GM19438 (cell line): ENCODE results near the gene SAMD10.
"Not testable (repeated sequence)": the region's sequence is repeated elsewhere in the genome, so short reads cannot be mapped to it uniquely, and the experiment has no call there.

ENCODE experiments used
- ATAC-seq: cut with Tn5 transposase; IDR thresholded peaks from one replicate; pipeline ENCODE4 v1.9.1; 2021; ENCODE audit warnings: low read depth; ENCODE audit not compliant: unreplicated experiment

Gene SAMD10

DNA sequence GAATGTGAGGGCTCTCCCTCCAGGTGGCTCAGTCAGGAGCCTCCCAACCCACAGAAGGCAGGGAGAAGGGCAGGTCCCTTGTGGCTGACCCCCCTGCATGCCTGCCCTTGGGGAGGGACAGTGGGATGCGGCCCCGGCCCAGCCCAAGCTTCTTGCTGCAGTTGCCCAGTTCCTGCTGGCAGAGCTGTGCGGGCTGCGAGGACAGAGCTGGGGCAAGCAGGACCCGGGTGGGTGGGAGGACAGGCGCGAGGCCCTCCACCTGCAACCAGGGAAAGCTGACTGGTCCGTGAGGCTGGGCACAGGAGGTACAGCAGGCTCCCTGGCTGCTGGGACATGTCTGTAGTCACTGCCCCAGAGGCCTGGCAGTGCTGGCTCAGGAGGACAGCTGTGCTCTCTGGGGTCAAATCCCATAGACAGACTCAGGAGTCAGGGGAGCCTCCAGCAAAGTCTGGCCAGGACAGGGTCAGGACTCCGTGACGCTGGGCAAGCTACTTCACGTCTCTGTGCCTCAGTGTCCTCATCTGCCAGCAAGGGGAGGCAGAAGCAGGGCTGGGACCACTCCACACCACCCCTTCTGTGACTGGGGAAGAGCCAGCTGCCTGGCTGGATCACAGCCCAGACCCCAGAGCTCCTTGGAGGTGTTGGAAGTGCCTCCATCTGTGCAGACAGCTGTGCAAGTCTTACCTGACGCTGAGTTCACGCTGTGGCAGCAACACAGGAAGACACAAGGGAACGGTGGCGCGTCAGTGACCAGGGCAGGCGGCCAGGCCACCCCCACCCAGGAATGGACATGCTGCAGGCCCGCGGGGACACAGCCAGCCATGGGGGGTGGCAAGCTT, 36.3 kb downstream of the SAMD10 start:
- ATAC-seq: no peak

DNA sequence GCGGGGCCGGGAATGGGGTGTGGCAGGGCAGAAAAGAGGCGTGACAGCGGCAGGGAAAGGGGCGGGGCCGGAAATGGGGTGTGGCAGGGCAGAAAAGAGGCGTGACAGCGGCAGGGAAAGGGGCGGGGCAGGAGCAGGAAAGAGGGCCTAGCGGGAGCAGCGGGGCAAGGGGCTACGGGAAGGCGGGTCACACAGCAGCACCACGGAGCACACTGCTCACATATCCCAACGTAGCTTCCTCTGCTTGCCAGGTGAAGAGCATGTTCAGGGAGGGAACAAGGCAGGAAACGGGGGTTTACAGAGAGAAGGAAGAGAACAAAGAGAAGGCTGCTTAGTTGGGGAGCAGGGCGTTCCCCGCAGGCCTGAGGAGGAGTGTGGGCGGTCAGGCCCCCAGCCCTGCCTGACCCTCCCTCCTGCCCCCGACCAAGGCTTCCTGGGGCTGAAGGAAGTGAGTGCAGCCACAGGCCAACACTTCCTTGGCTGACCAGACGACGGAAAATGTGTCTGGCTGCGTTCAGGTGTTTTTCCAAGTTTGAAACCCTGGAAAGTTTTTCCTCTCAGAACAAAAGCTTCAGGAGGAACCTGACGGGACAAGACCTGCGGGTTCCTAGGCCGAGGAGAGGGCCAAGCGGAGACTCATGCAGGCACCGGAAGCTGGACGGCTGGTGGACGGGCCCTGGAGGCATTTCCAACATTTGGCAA, 37.0 kb downstream of the SAMD10 start:
- ATAC-seq: no peak

DNA sequence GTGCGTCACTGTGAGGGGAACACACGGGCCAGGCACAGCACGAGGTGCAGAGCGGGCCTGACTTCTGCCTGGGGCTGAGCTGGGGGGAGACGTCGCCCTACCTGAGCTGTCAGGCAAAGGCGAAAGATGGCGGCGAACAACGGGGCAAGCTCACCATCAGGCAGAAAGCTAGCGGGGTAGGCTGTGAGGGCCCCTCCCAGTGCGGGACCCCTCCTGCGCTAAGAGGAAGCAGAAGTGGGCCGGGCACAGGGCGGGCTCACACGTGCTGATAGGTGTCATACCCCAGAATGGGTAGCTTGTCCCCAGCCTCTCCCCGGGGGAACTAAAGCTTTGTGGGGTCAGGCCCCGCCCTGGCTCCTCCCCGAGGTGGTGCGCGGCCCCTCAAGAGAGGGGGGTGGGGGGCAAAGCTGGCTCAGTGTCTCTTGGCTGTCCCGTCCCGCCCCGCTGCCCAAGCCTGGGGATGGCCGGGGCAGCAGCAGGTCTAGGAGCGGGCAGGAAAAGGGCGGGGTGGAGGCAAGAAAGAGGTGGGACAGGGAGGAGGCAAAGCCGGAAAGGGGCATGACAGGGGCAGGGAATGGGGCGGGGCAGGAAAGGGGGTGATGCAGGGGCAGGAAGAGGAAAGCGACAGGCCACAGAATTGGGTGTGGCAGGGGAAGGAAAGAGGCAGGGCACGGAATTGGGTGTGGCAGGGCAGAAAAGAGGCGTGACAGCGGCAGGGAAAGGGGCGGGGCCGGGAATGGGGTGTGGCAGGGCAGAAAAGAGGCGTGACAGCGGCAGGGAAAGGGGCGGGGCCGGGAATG, 38.0 kb downstream of the SAMD10 start:
- ATAC-seq: no peak

DNA sequence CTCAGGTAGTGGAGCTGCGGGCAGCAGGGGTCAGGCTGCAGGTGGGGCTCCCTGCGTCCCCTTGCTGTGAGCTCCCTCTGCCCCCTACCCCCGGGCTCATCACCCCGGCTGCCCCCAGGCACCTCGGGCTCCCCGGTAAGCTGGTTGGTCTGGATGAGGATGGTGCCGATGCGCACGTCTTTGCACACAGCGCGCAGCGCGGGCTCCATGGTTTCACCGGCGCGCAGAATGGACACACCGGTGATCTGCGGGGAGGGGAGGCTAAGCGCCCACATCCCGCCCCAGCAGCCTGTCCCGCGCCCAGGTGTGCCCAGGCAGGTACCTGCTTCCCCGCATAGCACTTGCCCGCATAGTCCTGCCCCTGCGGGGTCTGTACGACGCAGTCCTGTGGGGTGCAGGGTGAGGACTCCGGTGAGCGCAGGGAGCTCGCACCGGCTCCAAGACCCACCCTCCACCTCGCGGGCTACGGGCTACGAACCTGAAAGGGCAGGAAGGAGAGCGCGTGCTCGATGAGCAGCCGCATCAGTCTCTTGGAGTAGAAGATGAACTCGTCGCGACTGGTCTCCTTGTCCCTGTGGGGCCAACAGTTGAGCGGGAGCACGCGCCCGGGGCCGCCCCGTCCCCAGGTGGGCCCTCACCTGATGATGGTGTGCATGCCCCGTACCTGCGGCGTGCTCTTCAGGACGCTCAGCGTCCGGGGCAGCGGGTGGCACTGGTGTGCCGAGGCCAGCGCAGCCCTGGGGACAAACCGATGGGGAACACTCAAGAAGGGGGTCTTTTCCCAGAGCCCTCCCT, 38.8 kb downstream of the SAMD10 start:
- ATAC-seq: no peak

DNA sequence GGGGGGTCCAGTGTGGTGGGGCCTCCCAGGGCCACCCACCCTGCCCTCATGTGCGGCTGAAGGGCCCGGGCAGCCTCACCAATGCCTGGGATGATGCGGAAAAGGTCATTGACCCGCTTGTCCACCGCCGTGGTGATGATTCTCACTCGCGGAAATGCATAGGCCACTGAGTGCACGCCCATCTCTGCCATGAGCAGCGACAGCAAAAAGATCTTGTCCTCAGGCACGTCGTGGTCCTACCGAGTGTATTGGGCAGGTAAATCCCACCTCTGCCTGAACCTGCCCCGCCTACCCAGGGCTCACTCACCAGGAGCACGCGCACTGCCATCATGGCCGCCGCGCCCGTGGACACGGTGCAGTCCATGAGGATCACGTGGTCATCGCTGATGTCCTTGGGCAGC, 39.4 kb downstream of the SAMD10 start:
- ATAC-seq: no peak

DNA sequence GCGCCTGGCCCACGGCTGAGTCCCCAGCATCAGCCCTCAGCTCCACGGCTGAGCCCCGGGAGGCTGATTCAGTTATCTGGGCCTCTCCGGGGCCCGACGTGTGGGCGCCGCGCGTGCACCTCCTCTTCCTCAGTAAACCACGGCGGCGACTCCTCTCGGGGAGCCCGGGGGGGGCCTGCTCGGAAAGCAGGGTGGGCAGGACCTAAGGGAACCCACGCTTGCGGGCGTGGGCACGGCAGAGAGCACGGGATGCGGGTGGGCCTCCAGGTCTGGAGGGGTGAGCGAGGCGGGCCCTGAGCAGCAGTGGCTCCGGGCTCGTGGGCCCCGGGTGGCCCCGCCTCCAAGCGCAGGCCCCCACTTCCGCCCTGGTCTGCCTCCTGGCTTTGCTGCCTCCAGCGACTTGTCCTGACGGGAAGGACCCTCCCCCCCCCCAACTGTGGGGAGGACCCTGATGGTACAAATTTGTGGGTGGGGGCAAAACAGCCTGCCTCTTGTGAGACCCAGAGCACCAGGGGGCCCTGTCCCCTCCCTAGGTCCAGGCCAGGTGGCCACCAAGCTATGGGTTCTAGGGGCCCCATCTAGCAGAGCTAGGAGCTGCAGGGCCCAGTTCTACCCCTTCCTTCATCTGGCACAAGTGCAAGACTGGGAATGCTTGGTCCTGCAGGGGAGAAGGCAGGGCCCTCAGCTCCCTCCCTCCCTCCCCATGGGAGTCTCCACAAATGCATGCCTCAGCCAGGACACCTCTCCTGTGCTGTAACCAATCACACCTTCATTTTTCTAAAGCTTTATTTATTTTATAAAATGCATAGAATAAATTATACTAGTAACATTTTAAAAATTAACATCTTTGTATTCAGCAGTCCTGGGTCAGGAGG, 40.1 kb downstream of the SAMD10 start:
- ATAC-seq: no peak

DNA sequence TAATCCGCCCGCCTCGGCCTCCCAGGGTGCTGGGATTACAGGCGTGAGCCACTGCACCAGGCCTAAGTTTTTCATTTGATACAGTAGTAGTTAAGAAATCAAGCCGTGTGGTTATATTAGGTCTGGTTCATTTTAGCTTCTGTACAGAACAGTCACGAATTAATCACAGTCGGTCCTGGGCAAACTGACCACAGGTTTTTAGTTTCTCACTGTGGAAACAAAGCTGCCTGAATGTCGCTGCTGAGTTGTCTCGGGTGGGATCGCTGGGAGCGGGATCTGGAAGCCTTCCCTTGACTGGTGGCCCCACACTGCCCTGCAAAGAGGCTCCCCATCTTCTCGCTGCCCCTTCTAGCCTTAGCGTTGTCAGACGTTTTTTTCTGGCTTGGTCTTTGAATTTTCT, 41.8 kb downstream of the SAMD10 start:
- no peak for ATAC-seq

DNA sequence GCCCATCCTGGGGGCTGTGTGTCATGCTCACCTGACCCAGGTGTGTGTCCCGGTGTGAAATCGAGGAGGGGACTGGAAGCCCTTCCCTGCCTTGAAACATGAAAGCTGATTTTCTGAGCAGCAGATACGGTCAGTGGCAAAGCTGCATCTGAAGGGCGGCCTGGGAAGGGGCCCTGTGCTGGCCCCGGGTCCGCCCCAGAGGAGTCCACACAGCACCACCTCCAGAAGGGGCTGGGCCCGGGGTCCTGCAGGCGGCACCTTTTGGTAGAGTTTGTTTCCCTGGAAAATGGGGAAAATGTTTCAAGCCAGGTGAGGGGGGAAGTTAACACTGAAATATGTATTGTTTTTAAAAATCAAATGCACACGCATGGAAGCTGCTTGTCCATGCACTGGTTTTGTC, 44.0 kb downstream of the SAMD10 start:
- ATAC-seq: no peak

DNA sequence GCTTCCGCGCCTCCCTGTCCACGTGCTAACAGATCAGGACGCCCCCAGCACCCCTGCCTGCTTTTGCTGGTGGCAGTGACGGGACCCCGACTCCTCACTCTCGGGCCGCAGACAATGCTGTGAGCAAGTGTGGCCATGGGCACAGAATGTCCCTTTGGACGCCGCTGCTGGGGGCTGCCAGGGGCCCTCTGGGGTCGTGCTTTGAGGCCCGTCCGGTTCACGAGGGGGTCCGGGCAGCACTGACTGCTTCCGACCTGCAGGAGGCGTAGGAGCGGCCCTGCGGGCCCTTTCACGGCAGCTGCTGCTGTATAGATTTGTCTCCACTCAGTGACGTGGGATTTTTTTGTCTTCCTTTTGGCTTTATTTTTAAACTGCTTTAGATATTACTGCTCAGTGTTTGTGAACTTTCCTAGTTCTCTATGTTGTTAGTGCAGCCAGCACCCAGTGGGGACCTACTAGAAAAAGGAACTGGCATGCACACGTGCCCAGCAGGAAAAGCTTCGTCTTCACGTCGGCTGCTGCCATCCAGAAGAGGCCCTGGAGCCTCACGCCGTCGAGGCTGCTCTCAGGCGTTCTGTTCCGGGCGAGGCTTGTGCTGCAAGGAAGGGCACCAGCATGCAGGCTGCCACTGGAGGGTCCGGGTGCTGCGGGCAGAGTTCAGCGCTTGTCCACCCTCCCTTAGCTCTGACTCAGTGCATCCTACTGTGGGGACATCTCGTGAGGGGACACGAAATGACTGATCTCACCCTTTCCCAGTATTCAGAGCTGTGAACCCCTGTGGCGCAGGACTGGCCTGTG, 45.0 kb downstream of the SAMD10 start:
- no peak for ATAC-seq

DNA sequence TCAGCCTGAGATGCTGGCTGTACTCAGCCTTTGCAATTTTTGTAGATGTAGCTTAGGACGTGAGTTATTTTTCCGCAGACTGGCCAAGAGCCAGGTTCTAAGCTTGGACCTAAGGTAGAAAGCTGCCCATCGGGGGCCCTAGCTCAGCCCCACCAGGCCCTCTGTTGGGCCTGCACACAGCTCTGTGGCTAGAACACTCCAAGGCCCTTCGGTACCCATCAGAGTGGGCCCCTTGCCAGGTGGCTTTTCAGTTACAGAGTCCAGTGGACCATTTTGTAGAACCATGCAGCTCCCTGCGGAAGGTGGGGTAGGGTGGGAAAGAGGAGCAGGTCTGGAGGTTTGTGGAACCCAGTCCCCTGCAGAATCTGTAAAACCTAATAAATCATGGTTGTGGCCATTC, 45.8 kb downstream of the SAMD10 start:
- ATAC-seq: no peak

DNA sequence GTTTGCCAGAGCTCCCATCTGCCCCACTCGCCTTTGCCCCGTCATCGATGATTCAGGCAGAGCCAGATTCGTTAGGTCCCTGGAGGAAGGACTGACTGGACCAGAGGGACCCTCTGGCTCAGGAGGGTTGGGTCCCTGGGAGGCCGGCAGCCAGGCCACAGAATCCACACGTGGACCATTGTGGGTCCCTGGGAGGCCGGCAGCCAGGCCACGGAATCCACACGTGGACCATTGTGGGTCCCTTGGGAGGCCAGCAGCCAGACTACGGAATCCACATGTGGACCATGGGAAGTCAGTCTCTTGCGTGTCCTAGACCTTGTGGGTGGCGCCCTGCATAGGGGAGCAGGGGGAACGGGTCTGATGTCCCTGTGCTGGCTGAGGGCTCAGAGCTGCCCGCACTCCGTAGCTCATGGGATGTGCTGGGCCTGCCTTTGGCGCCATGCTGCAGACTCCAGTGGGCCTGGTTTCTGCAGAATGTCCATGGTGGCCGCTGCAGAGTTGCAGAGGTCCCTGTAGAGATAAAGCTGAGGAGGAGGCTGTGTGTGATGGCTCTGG, 46.8 kb downstream of the SAMD10 start:
- ATAC-seq: no peak

DNA sequence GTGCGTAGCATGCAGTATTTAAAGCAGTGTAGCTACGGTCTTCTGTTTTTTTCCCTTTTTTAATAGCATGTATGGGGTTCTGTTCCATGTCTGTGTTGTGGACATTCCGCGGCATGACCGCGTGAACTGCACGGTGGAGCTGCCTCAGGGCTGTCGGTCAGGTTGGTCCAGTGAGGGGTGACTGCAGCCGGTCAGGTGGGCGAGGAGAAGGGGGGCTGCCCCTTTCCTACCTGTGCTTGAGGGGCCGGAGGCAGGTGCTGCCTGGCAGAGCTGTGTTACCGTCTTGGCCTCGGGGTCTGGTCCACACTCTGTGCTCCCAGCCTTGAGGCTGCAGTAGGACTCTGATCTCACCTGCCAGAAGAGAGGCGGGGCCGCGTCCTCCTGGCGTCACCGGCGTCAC, 47.7 kb downstream of the SAMD10 start:
- no peak for ATAC-seq

DNA sequence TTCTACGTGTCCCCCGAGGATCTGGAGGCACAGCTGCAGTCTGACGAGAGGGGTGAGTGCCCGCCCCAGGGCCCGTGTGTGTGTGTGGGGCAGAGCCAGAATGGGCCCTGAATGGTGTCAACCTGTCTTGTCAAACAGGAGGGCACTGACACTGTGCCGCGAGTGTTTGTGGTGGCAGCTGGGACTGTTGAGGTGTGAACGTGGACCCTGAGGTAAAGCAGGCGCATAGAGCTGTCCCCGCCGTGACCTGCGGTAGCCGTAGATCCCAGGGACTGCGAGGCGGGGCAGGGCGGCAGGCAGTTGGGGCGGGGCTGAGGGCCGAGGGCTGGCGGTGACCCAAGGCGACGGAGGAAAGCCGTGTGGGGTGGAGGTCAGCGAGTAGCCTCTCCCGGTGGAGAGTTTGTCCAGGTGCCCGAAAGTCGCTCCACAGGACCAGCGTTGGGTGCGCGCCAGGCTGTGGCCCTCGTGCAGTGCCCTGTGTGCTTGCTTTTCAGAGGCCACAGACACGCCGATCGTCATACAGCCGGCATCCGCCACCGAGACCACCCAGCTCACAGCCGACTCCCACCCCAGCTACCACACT, 48.4 kb downstream of the SAMD10 start:
- no peak for ATAC-seq

DNA sequence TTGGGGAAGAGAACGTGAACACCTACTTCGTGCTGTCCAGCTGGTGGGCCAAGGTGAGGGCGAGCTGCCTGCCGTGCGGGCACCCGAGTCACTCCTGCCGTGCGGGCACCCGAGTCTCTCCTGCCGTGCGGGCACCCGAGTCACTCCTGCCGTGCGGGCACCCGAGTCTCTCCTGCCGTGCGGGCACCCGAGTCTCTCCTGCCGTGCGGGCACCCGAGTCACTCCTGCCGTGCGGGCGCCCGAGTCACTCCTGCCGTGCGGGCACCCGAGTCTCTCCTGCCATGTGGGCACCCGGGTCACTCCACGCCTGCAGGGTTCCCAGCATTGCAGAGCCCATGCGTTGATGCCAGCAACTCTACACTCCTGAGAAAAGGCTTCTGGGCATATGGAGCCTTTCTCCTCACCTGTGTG, 50.0 kb downstream of the SAMD10 start:
- not testable (repeated sequence) for ATAC-seq

DNA sequence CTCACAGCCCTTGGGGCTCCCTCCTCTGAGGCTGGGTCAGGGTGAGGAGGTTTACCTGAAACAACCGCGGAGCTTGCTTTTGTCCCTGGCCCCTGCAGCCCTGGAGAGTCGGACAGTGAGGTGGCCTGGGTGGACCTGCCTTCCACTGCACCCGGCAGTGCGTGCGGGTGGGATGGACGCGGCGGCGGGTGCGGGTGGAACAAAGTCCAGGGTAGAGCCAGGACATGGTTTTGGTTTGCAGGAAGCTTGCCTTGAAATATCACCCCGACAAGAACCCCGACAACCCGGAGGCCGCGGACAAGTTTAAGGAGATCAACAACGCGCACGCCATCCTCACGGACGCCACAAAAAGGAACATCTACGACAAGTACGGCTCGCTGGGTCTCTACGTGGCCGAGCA, 50.4 kb downstream of the SAMD10 start:
- ATAC-seq: no peak

DNA sequence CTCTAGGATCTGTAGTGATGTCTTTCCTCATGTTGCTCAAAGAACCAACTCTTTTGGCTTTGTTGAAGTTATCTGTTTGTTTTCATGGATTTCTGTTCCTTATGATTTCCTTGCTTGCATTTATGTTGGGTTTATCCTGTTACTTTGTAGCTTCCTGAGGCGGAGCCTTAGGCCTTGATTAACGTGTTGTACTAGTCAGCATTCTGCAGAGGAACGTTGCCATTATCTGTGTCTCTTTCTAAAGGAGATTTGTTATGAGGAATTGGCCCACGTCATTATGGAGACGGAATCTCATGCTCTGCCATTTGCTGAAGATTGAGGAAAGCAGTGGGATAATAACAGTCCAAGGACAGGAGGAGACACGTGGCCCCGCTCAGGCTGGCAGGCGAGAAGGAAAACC, 53.1 kb downstream of the SAMD10 start:
- no peak for ATAC-seq

DNA sequence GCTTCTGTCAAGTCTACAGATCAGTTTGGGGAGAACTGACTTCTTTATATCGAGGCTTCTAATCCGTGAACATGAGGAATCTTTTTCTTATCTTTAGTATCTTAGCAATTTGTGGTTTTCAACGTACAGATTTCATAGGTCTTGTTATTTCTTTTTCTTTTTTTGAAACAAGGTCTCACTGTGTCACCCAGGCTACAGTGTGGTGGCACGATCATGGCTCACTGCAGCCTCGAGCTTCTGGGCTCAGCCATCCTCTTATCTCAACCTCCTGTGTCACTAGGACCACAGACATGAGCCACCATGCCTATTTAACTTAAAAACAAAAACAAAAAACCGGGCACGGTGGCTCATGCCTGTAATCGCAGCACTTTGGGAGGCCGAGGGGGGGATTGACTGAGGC, 55.2 kb downstream of the SAMD10 start:
- no peak for ATAC-seq
